ENCODE measurements around the gene TWNK.

TWNK gene

GRCh38 chr10:101006593-101007098, 19.3 kb downstream of the TWNK start:
- no peak for TF ChIP-seq CTCF (IDR thresholded peaks at IDR 0.05; ENCODE audit: borderline replicate concordance, insufficient read depth, low read depth, low read length)
- H3K4me3 ChIP-seq (ENCODE audit: low read depth, low read length): no peak overlapping the region

DNA sequence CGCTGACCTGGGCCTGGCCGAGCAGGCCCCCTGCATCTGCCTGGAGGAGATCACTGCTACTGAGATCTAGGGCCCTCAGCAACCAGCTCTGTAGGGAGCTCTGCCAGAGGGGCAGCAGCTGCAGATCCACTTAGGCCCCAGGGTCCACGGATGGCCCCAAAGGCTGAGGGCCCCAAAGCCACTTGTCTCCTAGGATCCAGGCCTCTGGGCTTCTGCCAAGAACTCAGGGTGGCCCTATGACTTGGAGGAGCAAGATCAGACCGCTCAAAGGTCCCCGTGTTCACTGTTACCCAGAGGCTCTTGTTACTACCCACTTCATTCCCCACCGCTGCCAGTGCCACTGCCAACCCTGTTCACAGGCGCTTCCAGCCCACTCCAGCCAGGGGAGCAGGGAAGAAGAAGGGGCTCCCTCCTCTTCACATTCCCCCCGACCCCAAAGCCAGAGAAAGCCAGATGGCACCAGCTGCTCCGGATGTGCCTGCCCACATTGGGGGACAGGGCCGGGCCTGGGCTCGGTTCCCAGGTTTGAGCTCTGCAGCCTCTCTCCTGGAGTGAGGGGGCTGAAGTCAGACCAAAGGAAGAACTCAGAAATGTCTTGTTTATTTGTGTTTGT, 19.9 kb downstream of the TWNK start:
- TF ChIP-seq CTCF (IDR thresholded peaks at IDR 0.05; ENCODE audit: borderline replicate concordance, insufficient read depth, low read depth, low read length): no peak
- H3K4me3 ChIP-seq (ENCODE audit: low read depth, low read length): no peak overlapping the region

- no peak for TF ChIP-seq CTCF (IDR thresholded peaks at IDR 0.05; ENCODE audit: borderline replicate concordance, insufficient read depth, low read depth, low read length)
- no peak overlapping the region for H3K4me3 ChIP-seq (ENCODE audit: low read depth, low read length)
Measured at GRCh38 chr10:101007915-101008822, 20.8 kb downstream of the TWNK start.

GRCh38 chr10:101008823-101009423, 21.6 kb downstream of the TWNK start:
- TF ChIP-seq CTCF (IDR thresholded peaks at IDR 0.05; ENCODE audit: borderline replicate concordance, insufficient read depth, low read depth, low read length): no peak
- H3K4me3 ChIP-seq (ENCODE audit: low read depth, low read length): no peak overlapping the region

DNA sequence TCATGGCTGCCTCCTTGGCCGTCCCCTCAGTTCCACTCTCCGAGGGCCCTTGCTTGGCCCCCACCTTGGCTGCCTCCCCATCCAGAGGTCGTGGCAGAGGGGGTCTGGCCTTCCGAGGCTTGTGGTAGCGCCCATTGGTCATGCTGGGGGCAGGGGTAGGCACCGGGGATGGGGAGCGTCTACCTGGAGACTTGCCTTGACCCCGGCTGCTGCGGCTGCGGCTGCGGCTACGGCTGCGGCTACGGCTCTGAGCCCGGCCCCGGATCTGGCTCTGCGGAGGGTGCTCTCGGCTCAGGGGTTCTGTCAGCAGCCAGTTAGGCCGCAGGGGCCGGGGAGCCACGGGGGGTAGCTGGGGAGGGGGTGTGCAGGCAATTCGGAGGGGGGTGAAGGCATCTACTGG, 23.0 kb downstream of the TWNK start:
- no peak for TF ChIP-seq CTCF (IDR thresholded peaks at IDR 0.05; ENCODE audit: borderline replicate concordance, insufficient read depth, low read depth, low read length)
- H3K4me3 ChIP-seq (ENCODE audit: low read depth, low read length): no peak overlapping the region

GRCh38 chr10:101011517-101012423, 24.4 kb downstream of the TWNK start:
- TF ChIP-seq CTCF (IDR thresholded peaks at IDR 0.05; ENCODE audit: borderline replicate concordance, insufficient read depth, low read depth, low read length): peak; percentile 4; the same call in 1 of the 2 replicates
- no peak overlapping the region for H3K4me3 ChIP-seq (ENCODE audit: low read depth, low read length)
